BLaER1 treated with 17β-estradiol and CSF1 and Interleukin-3, amounts not matched to agents 10 nM and 100 nM (cell line): Measurements from ENCODE around the gene NFAT5.
"Not testable (repeated sequence)": the region's sequence is repeated elsewhere in the genome, so short reads cannot be mapped to it uniquely, and the experiment has no call there.

ENCODE experiments used
- H3K27ac ChIP-seq, 11 experiments: shearing (Covaris generic); formaldehyde crosslinking; 2 replicates each; pipeline ENCODE4 v1.8.1; 2022
- H3K27me3 ChIP-seq, 11 experiments: shearing (Covaris generic); formaldehyde crosslinking; 2 replicates each; pipeline ENCODE4 v1.8.1; 2022
- H3K36me3 ChIP-seq, 11 experiments: shearing (Covaris generic); formaldehyde crosslinking; 2 replicates each; pipeline ENCODE4 v1.8.1; 2022
- H3K4me1 ChIP-seq, 10 experiments: shearing (Covaris generic); formaldehyde crosslinking; 2 replicates each; pipeline ENCODE4 v1.8.1; 2022
- H3K4me2 ChIP-seq, 11 experiments: shearing (Covaris generic); formaldehyde crosslinking; 2 replicates each; pipeline ENCODE4 v1.8.1; 2022
- H3K4me3 ChIP-seq, 10 experiments: shearing (Covaris generic); formaldehyde crosslinking; 2 replicates each; pipeline ENCODE4 v1.8.1; 2022
- H3K9ac ChIP-seq, 11 experiments: shearing (Covaris generic); formaldehyde crosslinking; 2 replicates each; pipeline ENCODE4 v1.8.1; 2022
- H3K9me3 ChIP-seq, 11 experiments: shearing (Covaris generic); formaldehyde crosslinking; replicated peaks in 1 of 11; 2 replicates each; pipeline ENCODE4 v1.8.1; 2022
- H4K20me1 ChIP-seq, 11 experiments: shearing (Covaris generic); formaldehyde crosslinking; 2 replicates each; pipeline ENCODE4 v1.8.1; 2022
- Cebpa-rat ChIP-seq, 11 experiments: shearing (Covaris generic); IDR thresholded peaks; 2 replicates each; pipeline ENCODE4 v1.8.1; 2022

NFAT5 gene

DNA sequence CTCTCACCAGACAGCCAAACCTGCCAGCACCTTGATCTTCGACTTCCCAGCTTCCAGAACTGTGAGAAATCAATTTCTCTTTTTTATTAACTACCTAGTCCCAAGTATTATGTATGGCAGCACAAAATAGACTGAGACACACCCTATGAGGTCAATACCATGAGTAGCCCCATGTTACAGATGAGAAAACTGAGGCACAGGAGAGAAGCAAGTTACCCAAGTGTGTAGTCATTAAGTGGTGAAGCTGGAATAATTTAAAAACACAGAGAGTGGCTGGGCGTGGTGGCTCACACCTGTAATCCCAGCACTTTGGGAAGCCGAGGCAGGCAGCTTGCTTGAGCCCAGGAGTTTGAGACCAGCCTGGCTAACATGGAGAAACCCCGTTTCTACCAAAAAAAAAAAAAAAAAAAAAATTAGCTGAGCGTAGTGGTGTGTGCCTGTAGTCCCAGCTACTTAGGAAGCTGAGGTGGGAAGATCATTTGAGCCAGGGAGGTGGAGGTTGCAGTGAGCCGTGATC is 155.7 kb downstream of the NFAT5 start:
- no peak overlapping the region for H3K9ac ChIP-seq
- no peak overlapping the region for H3K4me3 ChIP-seq
- H3K9me3 ChIP-seq: no peaks in the 10 kb centered on the region
- H3K36me3 ChIP-seq: peaks cover 0 to 21% (median 19%) of the 10 kb centered on the region in 11 experiments; a peak in 19 of 22 replicates
- no peak for TF ChIP-seq Cebpa-rat (IDR thresholded peaks at IDR 0.05)
- H4K20me1 ChIP-seq: peaks cover 0 to 25% (median 0%) of the 10 kb centered on the region in 11 experiments; a peak in 1 of 22 replicates
- H3K4me2 ChIP-seq: no peak overlapping the region
- peaks cover 13 to 32% (median 22%) of the 10 kb centered on the region in 10 experiments for H3K4me1 ChIP-seq
- no peaks in the 10 kb centered on the region for H3K27me3 ChIP-seq
- H3K27ac ChIP-seq: no peak overlapping the region

- H3K27ac ChIP-seq: peak overlapping the region in 6 of 11 experiments; percentile 78 to 98 (median 94); a peak in 9 of 22 replicates
- H3K9me3 ChIP-seq: no peaks in the 10 kb centered on the region
Measured at GRCh38 chr16:69724414-69724873, 158.7 kb downstream of the NFAT5 start.

GRCh38 chr16:69724981-69725479 is 159.3 kb downstream of the NFAT5 start:
- H3K27ac ChIP-seq: peak overlapping the region in 9 of 11 experiments; percentile 78 to 98 (median 91); a peak in 17 of 22 replicates
- H3K4me3 ChIP-seq: peak overlapping the region in 5 of 10 experiments; percentile 57 to 77 (median 63); a peak in 8 of 20 replicates
- peak overlapping the region; percentile 76 to 96 (median 86); a peak in 21 of 22 replicates for H3K4me2 ChIP-seq
- H4K20me1 ChIP-seq: peaks cover 0 to 12% (median 0%) of the 10 kb centered on the region in 11 experiments; a peak in 1 of 22 replicates
- no peaks in the 10 kb centered on the region for H3K9me3 ChIP-seq
- no peak for TF ChIP-seq Cebpa-rat (IDR thresholded peaks at IDR 0.05)
- H3K27me3 ChIP-seq: no peaks in the 10 kb centered on the region
- H3K4me1 ChIP-seq: peaks cover 31 to 55% (median 45%) of the 10 kb centered on the region in 10 experiments
- no peaks in the 10 kb centered on the region for H3K36me3 ChIP-seq
- H3K9ac ChIP-seq: peak overlapping the region in 8 of 11 experiments; percentile 6 to 90 (median 44); a peak in 12 of 22 replicates

More at GRCh38 chr16:69724414-69724873, 158.7 kb downstream of the NFAT5 start:
- no peaks in the 10 kb centered on the region for H3K36me3 ChIP-seq
- H4K20me1 ChIP-seq: peaks cover 0 to 18% (median 0%) of the 10 kb centered on the region in 11 experiments; a peak in 1 of 22 replicates
- H3K4me2 ChIP-seq: peak overlapping the region in 7 of 11 experiments; percentile 76 to 95 (median 87); a peak in 12 of 22 replicates
- H3K4me3 ChIP-seq: no peak overlapping the region
- TF ChIP-seq Cebpa-rat (IDR thresholded peaks at IDR 0.05): no peak
- peaks cover 31 to 55% (median 45%) of the 10 kb centered on the region in 10 experiments for H3K4me1 ChIP-seq
- H3K9ac ChIP-seq: peak overlapping the region in 2 of 11 experiments; percentile 24 to 88; a peak in 3 of 22 replicates
- H3K27me3 ChIP-seq: no peaks in the 10 kb centered on the region

GRCh38 chr16:69725480-69726312 is 159.9 kb downstream of the NFAT5 start:
- H3K4me2 ChIP-seq: peak overlapping the region; percentile 76 to 96 (median 86)
- peaks cover 0 to 5% (median 0%) of the 10 kb centered on the region in 11 experiments; a peak in 1 of 22 replicates for H4K20me1 ChIP-seq
- peaks cover 31 to 55% (median 45%) of the 10 kb centered on the region in 10 experiments for H3K4me1 ChIP-seq
- TF ChIP-seq Cebpa-rat (IDR thresholded peaks at IDR 0.05): no peak
- H3K36me3 ChIP-seq: no peaks in the 10 kb centered on the region
- no peaks in the 10 kb centered on the region for H3K9me3 ChIP-seq
- H3K4me3 ChIP-seq: peak overlapping the region; percentile 56 to 77 (median 64)
- peak overlapping the region; percentile 48 to 98 (median 90); a peak in 21 of 22 replicates for H3K27ac ChIP-seq
- no peaks in the 10 kb centered on the region for H3K27me3 ChIP-seq
- H3K9ac ChIP-seq: peak overlapping the region; percentile 68 to 90 (median 82)

GRCh38 chr16:69726313-69727060 is 160.7 kb downstream of the NFAT5 start, which contains the start of gene NQO1:
TSS of gene NQO1 (minus strand) at chr16:69726560. CDS start at chr16:69726439, 121 bp downstream.
- H3K27ac ChIP-seq: peak within 1 kb of the TSS; percentile 48 to 98 (median 90)
- H3K27me3 ChIP-seq: no peaks in the 10 kb centered on the region
- H3K4me1 ChIP-seq: peaks cover 31 to 55% (median 45%) of the 10 kb centered on the region in 10 experiments
- peak within 1 kb of the TSS; percentile 68 to 90 (median 82) for H3K9ac ChIP-seq
- peak within 1 kb of the TSS; percentile 56 to 77 (median 64) for H3K4me3 ChIP-seq
- H3K36me3 ChIP-seq: 0 out of 22 replicates have a peak, but pooled peaks cover 0 to 3% (median 0%) of the 10 kb centered on the region in 11 experiments
- H3K4me2 ChIP-seq: peak within 1 kb of the TSS; percentile 76 to 96 (median 86)
- H3K9me3 ChIP-seq: no peaks in the 10 kb centered on the region
- no peaks in the 10 kb centered on the region; a peak in 1 of 22 replicates for H4K20me1 ChIP-seq
- TF ChIP-seq Cebpa-rat (IDR thresholded peaks at IDR 0.05): no peak

GRCh38 chr16:69727916-69728270 is 162.1 kb downstream of the NFAT5 start:
- Histone ChIP-seq H3K9me3 (no peaks in the 10 kb centered on the region), H3K4me3 (peak overlapping the region in 5 of 10 experiments; percentile 57 to 77 (median 63); a peak in 6 of 20 replicates), H4K20me1 (no peaks in the 10 kb centered on the region), H3K27ac (peak overlapping the region in 10 of 11 experiments; percentile 13 to 98 (median 90); a peak in 19 of 22 replicates), H3K9ac (peak overlapping the region in 9 of 11 experiments; percentile 68 to 90 (median 83); a peak in 14 of 22 replicates), H3K4me2 (peak overlapping the region; percentile 76 to 96 (median 86)), H3K4me1 (peaks cover 31 to 47% (median 40%) of the 10 kb centered on the region in 10 experiments), H3K36me3 (0 out of 22 replicates have a peak, but pooled peaks cover 0 to 3% (median 0%) of the 10 kb centered on the region in 11 experiments), H3K27me3 (no peaks in the 10 kb centered on the region)
- no peak for TF ChIP-seq Cebpa-rat (IDR thresholded peaks at IDR 0.05)

- Histone ChIP-seq H3K27ac (peak overlapping the region in 5 of 11 experiments; percentile 4 to 98 (median 97); a peak in 6 of 22 replicates), H3K4me1 (peaks cover 31 to 45% (median 40%) of the 10 kb centered on the region in 10 experiments), H3K4me2 (peak overlapping the region in 6 of 11 experiments; percentile 76 to 95 (median 91); a peak in 7 of 22 replicates)
- not testable (repeated sequence) for H3K9me3 ChIP-seq, H3K9ac ChIP-seq, H3K27me3 ChIP-seq, H3K36me3 ChIP-seq, H3K4me3 ChIP-seq, H4K20me1 ChIP-seq
Measured at GRCh38 chr16:69729030-69729429, 163.3 kb downstream of the NFAT5 start.

- H4K20me1 ChIP-seq, H3K36me3 ChIP-seq: not testable (repeated sequence)
Measured at GRCh38 chr16:69731280-69731679, 165.5 kb downstream of the NFAT5 start.

More at GRCh38 chr16:69731280-69731679, 165.5 kb downstream of the NFAT5 start:
- Histone ChIP-seq H3K4me1 (peaks cover 18 to 25% (median 23%) of the 10 kb centered on the region in 10 experiments), H3K27ac (peak overlapping the region in 1 of 11 experiments; percentile 28; a peak in 1 of 22 replicates)
- not testable (repeated sequence) for H3K4me2 ChIP-seq, H3K4me3 ChIP-seq, H3K9ac ChIP-seq, H3K9me3 ChIP-seq, H3K27me3 ChIP-seq
